HepG2 (cell line): Measurements from ENCODE around the gene RAB5A. TPM values are rescaled to one million over a fixed set of nuclear protein-coding genes. Genes with fewer than 3 reads are reported as not detected.
A peak's percentile ranks its signal among the peaks of the same experiment; 100 is the strongest.

Source experiments
- ATAC-seq: fragments of 200-7000 bp; cut with Tn5 transposase; 3 replicates; pipeline ENCODE4 v1.9.1; 2020; ENCODE audit warnings: mild to moderate bottlenecking, moderate library complexity
- BruUV-seq: library from RNA; stranded (reverse); fragments of 400-500 nt; replicated peaks from 2 replicates; lab custom pipeline; 2021; lab: Mats Ljungman, UMichigan
- CTCF ChIA-PET: fragments of 300-600 bp; formaldehyde crosslinking; extraction: SDS; loops from one replicate; lab custom pipeline; 2021; ENCODE audit warnings: low total read pairs, inconsistent platforms, low intra/inter-chr PET ratio; lab: Yijun Ruan, JAX
- POLR2A ChIA-PET: fragments of 350-600 bp; sonication (Branson Sonifier 250); formaldehyde crosslinking; loops from one replicate; lab custom pipeline; 2020; ENCODE audit warnings: antibody characterized with exemption, inconsistent platforms; lab: Yijun Ruan, JAX
- DNase-seq: peaks from one replicate; pipeline ENCODE4 v3.0.0-alpha.2; 2015; ENCODE audit warnings: low spot score
- FAIRE-seq: peaks from 3 replicates; lab custom pipeline; 2011; peaks lifted over from hg19 to GRCh38; lab: Jason Lieb, UNC
- H2AFZ ChIP-seq: one replicate; pipeline ENCODE4 v1.6.1; 2011; ENCODE audit warnings: low read length, inconsistent platforms
- H3K27ac ChIP-seq: fragments of 300-600 bp; 3 replicates; pipeline ENCODE4 v1.8.0; 2011; ENCODE audit warnings: mixed run types, mild to moderate bottlenecking, mixed read lengths, low read length, inconsistent platforms; ENCODE audit not compliant: insufficient read depth; ENCODE audit errors: extremely low read length
- H3K27me3 ChIP-seq, 2 experiments: fragments of 200-600 bp in 1 of 2; 2 replicates in 1 of 2; 3 replicates in 1 of 2; pipeline versions ENCODE4 v1.6.0 to v1.8.0; 2011; ENCODE audit warnings: low read length in 2 of 2, mild to moderate bottlenecking in 2 of 2, moderate library complexity in 2 of 2, inconsistent platforms in 1 of 2; ENCODE audit not compliant: insufficient read depth in 2 of 2, control insufficient read depth in 1 of 2
- H3K36me3 ChIP-seq, 2 experiments: fragments of 200-600 bp in 1 of 2; replicated peaks in 1 of 2; 2 replicates in 1 of 2; 3 replicates in 1 of 2; pipeline versions ENCODE4 v1.5.1 to v1.8.0; 2011; ENCODE audit warnings: low read length in 2 of 2, inconsistent platforms in 1 of 2; ENCODE audit not compliant: insufficient read depth in 2 of 2, control insufficient read depth in 1 of 2
- H3K4me1 ChIP-seq: 2 replicates; pipeline ENCODE4 v1.5.1; 2012; ENCODE audit warnings: low read length, inconsistent platforms; ENCODE audit not compliant: insufficient read depth
- H3K4me2 ChIP-seq: 2 replicates; pipeline ENCODE4 v1.6.0; 2011; ENCODE audit warnings: low read depth, low read length, inconsistent platforms
- H3K4me3 ChIP-seq, 3 experiments: fragments of 200-600 bp in 1 of 3; sonication (generic), shearing (Covaris generic) in 1 of 3; replicated peaks in 1 of 3; 2 replicates each; pipeline ENCODE4 v1.5.1; 2011 to 2016; ENCODE audit warnings: low read length in 3 of 3, inconsistent platforms in 2 of 3, low read depth in 2 of 3, mild to moderate bottlenecking in 2 of 3, control low read depth in 1 of 3, mixed read lengths in 1 of 3; ENCODE audit not compliant: insufficient read depth in 1 of 3
- H3K79me2 ChIP-seq: one replicate; pipeline ENCODE4 v1.6.1; 2011; ENCODE audit warnings: low read length, inconsistent platforms; ENCODE audit not compliant: insufficient read depth
- H3K9ac ChIP-seq: 2 replicates; pipeline ENCODE4 v1.6.0; 2011; ENCODE audit warnings: mild to moderate bottlenecking, low read depth, low read length, inconsistent platforms; ENCODE audit not compliant: insufficient read depth
- H3K9me3 ChIP-seq: 2 replicates; pipeline ENCODE4 v1.5.1; 2012; ENCODE audit warnings: mild to moderate bottlenecking, low read length
- H4K20me1 ChIP-seq: 2 replicates; pipeline ENCODE4 v1.6.0; 2011; ENCODE audit warnings: inconsistent platforms, mild to moderate bottlenecking, low read length, moderate library complexity; ENCODE audit not compliant: insufficient read depth
- CC2D1A ChIP-seq: sonication (generic); formaldehyde crosslinking; IDR thresholded peaks from 2 replicates; pipeline ENCODE4 v1.8.1; 2023; ENCODE audit warnings: mild to moderate bottlenecking, missing genetic modification reagents
- GTF2F1 ChIP-seq: fragments of 150-350 bp; IDR thresholded peaks from 2 replicates; pipeline ENCODE4 v1.6.1; 2014; ENCODE audit warnings: low read length
- MAFF ChIP-seq: IDR thresholded peaks from 2 replicates; pipeline ENCODE4 v1.6.1; 2011; ENCODE audit warnings: low read depth, low read length, improper control_type of control experiment
- MAFK ChIP-seq, 2 experiments: IDR thresholded peaks in 1 of 2; conservative IDR thresholded peaks in 1 of 2; 2 replicates each; pipeline ENCODE4 v1.6.1; 2011; ENCODE audit warnings: improper control_type of control experiment in 2 of 2, low read length in 2 of 2
- MATR3 ChIP-seq: sonication (generic); formaldehyde crosslinking; IDR thresholded peaks from 2 replicates; pipeline ENCODE4 v1.4.0; 2020; ENCODE audit warnings: missing genetic modification reagents
- SRF ChIP-seq: IDR thresholded peaks from 2 replicates; pipeline ENCODE4 v1.6.1; 2011; ENCODE audit warnings: mild to moderate bottlenecking, low read depth, low read length, moderate library complexity
- ZNF382 ChIP-seq: sonication (generic); formaldehyde crosslinking; IDR thresholded peaks from 2 replicates; pipeline ENCODE4 v1.5.0; 2020; ENCODE audit warnings: missing genetic modification reagents, mild to moderate bottlenecking, borderline replicate concordance
- ZNF510 ChIP-seq: sonication (generic); formaldehyde crosslinking; IDR thresholded peaks from 2 replicates; pipeline ENCODE4 v1.4.0; 2020; ENCODE audit warnings: low read depth, mild to moderate bottlenecking, missing genetic modification reagents
- ZNF629 ChIP-seq: sonication (generic); formaldehyde crosslinking; conservative IDR thresholded peaks from 2 replicates; pipeline ENCODE4 v1.5.0; 2020; ENCODE audit warnings: missing genetic modification reagents
- ZNF713 ChIP-seq: sonication (generic); formaldehyde crosslinking; IDR thresholded peaks from 2 replicates; pipeline ENCODE4 v1.4.0; 2020; ENCODE audit warnings: mild to moderate bottlenecking, missing genetic modification reagents
- WGBS: methylation state at CpG from one replicate; pipeline ENCODE4 v1.1.6; 2017; ENCODE audit warnings: low lambda C conversion rate; 5-methylcytosine and 5-hydroxymethylcytosine counted together
- in situ Hi-C: cut with HindIII; loops from 2 replicates; pipeline ENCODE4 v1.10.0; 2017; ENCODE audit warnings: low pct_unique_long_range_greater_than_20kb; ENCODE audit not compliant: extremely low pct_ligation_motif_present
- intact Hi-C: fragments of 100-400 bp; cut with micrococcal nuclease; formaldehyde crosslinking; loops from one replicate; pipeline ENCODE4 v1.10.0; 2022; ENCODE audit not compliant: unreplicated experiment
- polyA plus RNA-seq, 8 experiments: library from polyadenylated mRNA; depleted of rRNA in 3 of 8; stranded (reverse) in 7 of 8; unstranded in 1 of 8; fragments of >200 nt; fragmentation: Illumina TruSeq in 4 of 8; extraction: Trizol in 4 of 8; gene quantifications; 2 replicates each; pipeline versions ENCODE4 v1.2.1 to v1.2.3, GENCODE V29; 2011 to 2016; ENCODE audit warnings: low read depth in 4 of 8, missing spikeins in 1 of 8, mixed read lengths in 1 of 8; ENCODE audit not compliant: insufficient read depth in 1 of 8
- total RNA-seq, 5 experiments: library from RNA; depleted of rRNA; stranded (reverse); fragments of >200 nt; fragmentation: Illumina TruSeq; extraction: Trizol; gene quantifications; 2 replicates each; pipeline ENCODE4 v1.2.3, GENCODE V29; 2016; ENCODE audit warnings: low read depth in 1 of 5
- TF ChIP-seq, protein P1 (sequence below): sonication (generic); formaldehyde crosslinking; IDR thresholded peaks from 2 replicates; pipeline ENCODE4 v1.4.0; 2020; ENCODE audit warnings: mild to moderate bottlenecking, missing genetic modification reagents
- TF ChIP-seq, protein P2 (sequence below): sonication (generic); formaldehyde crosslinking; IDR thresholded peaks from 2 replicates; pipeline ENCODE4 v1.8.0; 2022; ENCODE audit warnings: missing genetic modification reagents, mild to moderate bottlenecking, borderline replicate concordance

RAB5A gene
- total and polyA plus RNA-seq, 2 of the 13 experiments (the other 11 are each of a cell fraction or from before 2014, with no cell fraction given), result 16.0 to 27.1 TPM

DNA sequence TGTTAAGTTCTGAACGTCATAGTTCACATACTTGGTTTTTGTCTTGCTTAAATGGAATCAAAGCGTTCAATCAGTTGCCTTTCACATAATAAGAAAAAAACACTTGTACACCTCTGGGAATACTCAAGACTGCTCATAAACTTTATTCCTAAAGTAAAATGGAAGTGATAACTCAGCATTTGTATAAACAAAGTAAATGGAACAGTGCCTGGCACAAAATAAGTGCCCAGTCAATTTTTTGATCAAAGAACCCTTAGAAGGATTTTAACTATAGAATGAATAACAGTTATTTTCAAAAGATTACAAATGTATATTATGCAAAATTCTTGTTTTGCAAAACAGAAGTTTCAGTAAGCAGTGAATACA, 1.3 kb downstream of the RAB5A start:
- intact Hi-C loops, result loop anchor here (2.0 to 10.0 kb wide), 3 partner anchors 61 to 374 kb away; partner anchors contain the start of gene SGO1
- H3K27me3 ChIP-seq, result no peaks in the 10 kb centered on the region; a peak in 1 of 5 replicates
- TF ChIP-seq MAFK (conservative IDR thresholded peaks at IDR 0.05 in 1 of 2, IDR thresholded peaks at IDR 0.05 in 1 of 2; ENCODE audit: low read length in 2 of 2), result 0 out of 4 replicates have a peak, but pooled peaks of 1 of the 2 experiments have one; percentile 20
- TF ChIP-seq ZNF510 (CRISPR knock-in tag), result no peak
- TF ChIP-seq MAFF, result 0 out of 2 replicates have a peak, but pooled peaks have one; percentile 4
- TF ChIP-seq, all 625 proteins: peak for 2
- no peak for FAIRE-seq
- ChIA-PET CTCF (no interaction called here), POLR2A (interaction anchor here (1.0 to 1.2 kb wide), 2 partner anchors 9 to 93 kb away, joined by 5 read pairs; no protein-coding TSS in a partner anchor)
- Histone ChIP-seq H3K27ac (peak overlapping the region; percentile 88), H2AFZ (no peak overlapping the region), H3K9me3 (no peaks in the 10 kb centered on the region), H3K4me3 (peak overlapping the region; percentile 73 to 98 (median 90)), H3K36me3 (peaks cover 3 to 21% of the 10 kb centered on the region in 2 experiments; a peak in 4 of 5 replicates), H3K4me1 (peaks cover 29% of the 10 kb centered on the region), H4K20me1 (peaks cover 28% of the 10 kb centered on the region), H3K79me2 (peaks cover 61% of the 10 kb centered on the region), H3K9ac (peak overlapping the region; percentile 94), H3K4me2 (peak overlapping the region; percentile 83)
- 0% methylated on average over 2 of the region's 2 CpGs for WGBS
- ATAC-seq, result no peak
- no TSS peak for BruUV-seq
- no peak for DNase-seq
- in situ Hi-C loops, result no loop called here

DNA sequence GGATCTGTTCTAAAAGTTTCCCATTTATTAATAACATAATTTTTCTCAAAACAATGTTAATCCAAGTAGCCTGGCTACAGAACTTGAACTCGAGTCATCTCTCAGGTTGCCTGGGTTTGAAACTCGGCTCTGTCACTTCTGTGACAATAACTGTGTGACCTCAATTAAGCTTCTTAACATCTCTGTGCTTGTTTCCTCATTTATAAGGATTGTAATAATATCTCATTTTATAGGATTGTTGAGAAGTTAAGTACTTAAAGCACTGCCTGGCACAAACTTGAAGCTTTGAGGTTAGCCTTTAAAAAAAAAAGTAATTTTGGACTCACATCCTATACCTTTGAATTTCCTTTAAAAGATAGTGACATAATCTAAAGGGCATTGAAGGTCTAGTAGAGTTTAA, 3.4 kb downstream of the RAB5A start:
- no peak for FAIRE-seq
- peaks cover 32% of the 10 kb centered on the region for H4K20me1 ChIP-seq

More for the DNA sequence above, 3.4 kb downstream of the RAB5A start:
- no peak overlapping the region for H3K4me2 ChIP-seq
- peaks cover 24% of the 10 kb centered on the region for H3K4me1 ChIP-seq
- ChIA-PET CTCF (no interaction called here), POLR2A (no interaction called here)
- 93% methylated on average over 2 of the region's 2 CpGs for WGBS
- peaks cover 78% of the 10 kb centered on the region for H3K79me2 ChIP-seq
- no peaks in the 10 kb centered on the region for H3K9me3 ChIP-seq
- peaks cover 5 to 37% of the 10 kb centered on the region in 2 experiments; a peak in 4 of 5 replicates for H3K36me3 ChIP-seq
- no peak overlapping the region for H2AFZ ChIP-seq
- no peak overlapping the region for H3K9ac ChIP-seq
- no peaks in the 10 kb centered on the region; a peak in 1 of 5 replicates for H3K27me3 ChIP-seq
- no peak for ATAC-seq
- in situ Hi-C loops, result no loop called here
- no peak for TF ChIP-seq CC2D1A (CRISPR knock-in tag)
- TF ChIP-seq ZNF382, result no peak
- TF ChIP-seq GTF2F1, result no peak
- TF ChIP-seq, protein P1, sequence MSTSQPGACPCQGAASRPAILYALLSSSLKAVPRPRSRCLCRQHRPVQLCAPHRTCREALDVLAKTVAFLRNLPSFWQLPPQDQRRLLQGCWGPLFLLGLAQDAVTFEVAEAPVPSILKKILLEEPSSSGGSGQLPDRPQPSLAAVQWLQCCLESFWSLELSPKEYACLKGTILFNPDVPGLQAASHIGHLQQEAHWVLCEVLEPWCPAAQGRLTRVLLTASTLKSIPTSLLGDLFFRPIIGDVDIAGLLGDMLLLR (CRISPR knock-in tag), result no peak
- TF ChIP-seq MATR3 (CRISPR knock-in tag), result no peak
- no peak for TF ChIP-seq SRF
- TF ChIP-seq ZNF629 (CRISPR knock-in tag), result no peak
- no peak for TF ChIP-seq ZNF713 (CRISPR knock-in tag)
- TF ChIP-seq, protein P2, sequence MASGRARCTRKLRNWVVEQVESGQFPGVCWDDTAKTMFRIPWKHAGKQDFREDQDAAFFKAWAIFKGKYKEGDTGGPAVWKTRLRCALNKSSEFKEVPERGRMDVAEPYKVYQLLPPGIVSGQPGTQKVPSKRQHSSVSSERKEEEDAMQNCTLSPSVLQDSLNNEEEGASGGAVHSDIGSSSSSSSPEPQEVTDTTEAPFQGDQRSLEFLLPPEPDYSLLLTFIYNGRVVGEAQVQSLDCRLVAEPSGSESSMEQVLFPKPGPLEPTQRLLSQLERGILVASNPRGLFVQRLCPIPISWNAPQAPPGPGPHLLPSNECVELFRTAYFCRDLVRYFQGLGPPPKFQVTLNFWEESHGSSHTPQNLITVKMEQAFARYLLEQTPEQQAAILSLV (CRISPR knock-in tag), result no peak
- H3K4me3 ChIP-seq, result no peak overlapping the region
- intact Hi-C loops, result no loop called here
- no peak overlapping the region for H3K27ac ChIP-seq
- DNase-seq, result no peak
- no TSS peak for BruUV-seq
